K562 (cell line): ENCODE data around the gene PPARD. TPM values are rescaled to one million over a fixed set of nuclear protein-coding genes. Genes with fewer than 3 reads are reported as not detected.

ENCODE experiments used
- ATF1 ChIP-seq, 2 experiments: fragments of 450-650 bp in 1 of 2; IDR thresholded peaks; 2 replicates each; pipeline ENCODE4 v1.6.1; 2016; ENCODE audit warnings: missing compliant biosample characterization in 1 of 2, missing genetic modification characterization in 1 of 2
- FOXM1 ChIP-seq, 2 experiments: fragments of 450-650 bp in 1 of 2; sonication (generic) in 1 of 2; formaldehyde crosslinking in 1 of 2; IDR thresholded peaks; 2 replicates each; pipeline versions ENCODE4 v1.6.1 to v1.9.0; 2017 to 2022; ENCODE audit warnings: low read depth in 2 of 2, mild to moderate bottlenecking in 2 of 2, missing genetic modification reagents in 1 of 2, moderate library complexity in 1 of 2
- GTF2E2 ChIP-seq: fragments of 200-800 bp; sonication (Bioruptor generic); IDR thresholded peaks from 2 replicates; pipeline ENCODE4 v1.6.1; 2016; ENCODE audit warnings: missing genetic modification characterization, missing compliant biosample characterization
- HDAC1 ChIP-seq, 2 experiments: fragments of 450-650 bp; IDR thresholded peaks; 2 replicates each; pipeline ENCODE4 v1.6.1; 2016 to 2017; ENCODE audit warnings: inconsistent platforms in 1 of 2, mild to moderate bottlenecking in 1 of 2, moderate library complexity in 1 of 2
- HNRNPK ChIP-seq: fragments of 200-400 bp; formaldehyde crosslinking; IDR thresholded peaks from one replicate; pipeline ENCODE4 v1.6.1; 2018; ENCODE audit warnings: mild to moderate bottlenecking, low read depth, low read length; ENCODE audit not compliant: poor library complexity, severe bottlenecking
- JUN ChIP-seq, 2 experiments: sonication (generic) in 1 of 2; formaldehyde crosslinking in 1 of 2; IDR thresholded peaks; 2 replicates each; pipeline versions ENCODE4 v1.6.1 to v1.8.0; 2012 to 2022; ENCODE audit warnings: borderline replicate concordance in 2 of 2, mild to moderate bottlenecking in 2 of 2, improper control_type of control experiment in 1 of 2, low read depth in 1 of 2, low read length in 1 of 2, missing genetic modification reagents in 1 of 2
- KDM2B ChIP-seq: fragments of 250-450 bp; sonication (Bioruptor Pico); IDR thresholded peaks from 2 replicates; pipeline ENCODE4 v1.8.0; 2021; ENCODE audit warnings: mild to moderate bottlenecking, moderate library complexity
- MAZ ChIP-seq, 2 experiments: fragments of 450-650 bp in 1 of 2; sonication (generic) in 1 of 2; formaldehyde crosslinking; IDR thresholded peaks in 1 of 2; conservative IDR thresholded peaks in 1 of 2; 2 replicates each; pipeline versions ENCODE4 v1.4.0 to v1.5.0; 2020; ENCODE audit warnings: mild to moderate bottlenecking in 1 of 2, missing genetic modification reagents in 1 of 2
- MYNN ChIP-seq, 2 experiments: sonication (generic); formaldehyde crosslinking in 1 of 2; IDR thresholded peaks; 2 replicates each; pipeline versions ENCODE4 v1.5.0 to v1.6.1; 2016 to 2020; ENCODE audit warnings: antibody characterized with exemption in 1 of 2, missing genetic modification reagents in 1 of 2
- NFATC3 ChIP-seq: fragments of 450-650 bp; IDR thresholded peaks from 2 replicates; pipeline ENCODE4 v1.6.1; 2017; ENCODE audit warnings: mild to moderate bottlenecking
- SAFB2 ChIP-seq: fragments of 200-400 bp; formaldehyde crosslinking; IDR thresholded peaks from 2 replicates; pipeline ENCODE4 v1.6.1; 2018; ENCODE audit warnings: borderline replicate concordance, low read length, low read depth, moderate library complexity; ENCODE audit not compliant: severe bottlenecking
- SFPQ ChIP-seq: fragments of 200-400 bp; formaldehyde crosslinking; IDR thresholded peaks from 2 replicates; pipeline ENCODE4 v1.6.1; 2017; ENCODE audit warnings: mild to moderate bottlenecking, low read depth, low read length, moderate library complexity
- SMARCE1 ChIP-seq: fragments of 450-650 bp; IDR thresholded peaks from 2 replicates; pipeline ENCODE4 v1.7.1; 2016; ENCODE audit warnings: mild to moderate bottlenecking
- ZNF311 ChIP-seq: fragments of 250-450 bp; sonication (Bioruptor Pico); IDR thresholded peaks from 2 replicates; pipeline ENCODE4 v1.4.0; 2020; ENCODE audit warnings: mild to moderate bottlenecking, moderate library complexity
- ZNF431 ChIP-seq: sonication (generic); formaldehyde crosslinking; IDR thresholded peaks from 2 replicates; pipeline ENCODE4 v1.8.0; 2022; ENCODE audit warnings: mild to moderate bottlenecking, missing genetic modification reagents
- polyA plus RNA-seq, 8 experiments: library from polyadenylated mRNA; depleted of rRNA in 4 of 8; stranded (reverse) in 5 of 8; unstranded in 3 of 8; fragments of >200 nt; fragmentation: Nextera tagmentation in 2 of 8; fragmentation: Illumina TruSeq in 1 of 8; extraction: Ambion mirVana in 2 of 8; extraction: Trizol in 1 of 8; gene quantifications; 2 replicates each; pipeline versions ENCODE4 v1.2.1 to v1.2.3, GENCODE V29; 2011 to 2014; ENCODE audit warnings: inconsistent platforms in 1 of 8, missing spikeins in 1 of 8
- total RNA-seq, 7 experiments: library from RNA; depleted of rRNA in 6 of 7; stranded (reverse); fragments of >200 nt in 6 of 7; fragmentation: Illumina TruSeq in 2 of 7; extraction: Trizol in 2 of 7; gene quantifications; 2 replicates each; pipeline versions ENCODE4 v1.2.1 to v1.2.3, GENCODE V29; 2011 to 2021; ENCODE audit warnings: low replicate concordance in 1 of 7
- TF ChIP-seq, protein P1 (sequence below): fragments of 250-450 bp; sonication (Bioruptor Pico); IDR thresholded peaks from 2 replicates; pipeline ENCODE4 v1.5.0; 2021; ENCODE audit warnings: mild to moderate bottlenecking, moderate library complexity
- TF ChIP-seq, protein P2 (sequence below): fragments of 250-450 bp; sonication (Bioruptor Pico); IDR thresholded peaks from 2 replicates; pipeline ENCODE4 v1.5.0; 2021
- TF ChIP-seq, protein P3 (sequence below): fragments of 450-650 bp; conservative IDR thresholded peaks from 2 replicates; pipeline ENCODE4 v1.6.1; 2016; ENCODE audit warnings: missing genetic modification characterization, low read depth, mild to moderate bottlenecking, missing compliant biosample characterization, moderate library complexity

PPARD gene
- total and polyA plus RNA-seq, 9 of the 15 experiments (the other 6 are each of a cell fraction or from before 2014, with no cell fraction given) = 0.14 to 13.2 (median 3.8) TPM

- no peak for TF ChIP-seq SFPQ
- no peak for TF ChIP-seq ZNF311 (CRISPR knock-in tag)
- TF ChIP-seq SAFB2 = no peak
- TF ChIP-seq ZNF431 (CRISPR knock-in tag) = peak; percentile 34; the same call in 1 of the 2 replicates
- TF ChIP-seq, protein P1, sequence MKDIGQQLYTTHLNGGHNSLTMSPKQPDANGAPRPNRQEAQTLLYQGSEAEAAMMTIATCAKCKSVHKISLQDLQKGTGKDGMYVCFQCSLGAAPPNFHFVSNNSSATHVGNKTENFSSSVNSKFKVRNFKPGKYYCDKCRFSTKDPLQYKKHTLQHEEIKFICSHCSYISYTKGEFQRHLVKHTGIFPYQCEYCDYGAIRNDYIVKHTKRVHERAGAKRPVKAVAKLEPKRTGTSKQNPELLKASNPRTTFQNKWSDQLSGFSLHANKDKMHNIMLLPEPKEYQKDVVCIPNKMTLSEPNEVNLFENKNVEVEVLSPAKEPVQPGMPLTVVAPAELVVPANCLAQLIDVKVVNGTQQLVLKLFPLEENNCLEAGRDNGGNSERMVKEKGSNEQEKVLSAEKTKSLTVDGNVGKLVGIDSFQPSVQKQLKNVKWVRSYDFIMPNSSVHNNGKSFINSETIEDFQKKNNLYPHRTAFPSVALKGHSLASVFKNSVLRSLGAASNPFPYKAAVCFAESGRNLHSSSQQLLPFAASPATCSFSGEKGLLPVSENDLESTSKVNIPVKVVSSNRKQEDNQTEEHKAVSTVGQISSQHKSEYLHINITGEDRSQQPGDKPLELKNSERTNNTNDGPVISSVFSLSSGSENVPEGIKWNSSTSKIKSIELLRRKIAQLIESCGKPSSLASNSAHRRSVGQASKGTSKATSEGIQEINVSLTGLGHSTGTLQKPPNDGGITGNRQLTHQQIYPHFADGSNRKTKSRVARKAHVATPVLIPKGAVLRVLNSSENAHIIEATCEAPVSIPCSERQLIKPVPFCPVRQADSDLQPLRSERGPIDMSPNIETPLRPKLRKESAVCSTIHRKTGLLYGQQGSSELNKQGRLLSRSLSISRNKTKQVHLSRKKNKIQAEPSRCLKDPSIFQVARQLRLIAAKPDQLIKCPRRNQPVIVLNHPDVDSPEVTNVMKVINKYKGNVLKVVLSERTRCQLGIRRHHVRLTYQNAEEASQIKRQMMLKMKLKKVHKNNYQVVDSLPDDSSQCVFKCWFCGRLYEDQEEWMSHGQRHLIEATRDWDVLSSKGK (CRISPR knock-in tag) = no peak
- peak; percentile 27 for TF ChIP-seq HNRNPK
- no peak for TF ChIP-seq ATF1 (CRISPR knock-in tag; IDR thresholded peaks at IDR 0.05)
- TF ChIP-seq ATF1 (tag; IDR thresholded peaks at IDR 0.05) = peak; percentile 96
- TF ChIP-seq GTF2E2 = no peak
- TF ChIP-seq HDAC1 (IDR thresholded peaks at IDR 0.05) = peak in 1 of 2 experiments; percentile 11; a peak in 1 of 4 replicates
- no peak for TF ChIP-seq FOXM1 (IDR thresholded peaks at IDR 0.05; ENCODE audit: low read depth)
- no peak for TF ChIP-seq FOXM1 (CRISPR knock-in tag; IDR thresholded peaks at IDR 0.05; ENCODE audit: low read depth)
- TF ChIP-seq, protein P2, sequence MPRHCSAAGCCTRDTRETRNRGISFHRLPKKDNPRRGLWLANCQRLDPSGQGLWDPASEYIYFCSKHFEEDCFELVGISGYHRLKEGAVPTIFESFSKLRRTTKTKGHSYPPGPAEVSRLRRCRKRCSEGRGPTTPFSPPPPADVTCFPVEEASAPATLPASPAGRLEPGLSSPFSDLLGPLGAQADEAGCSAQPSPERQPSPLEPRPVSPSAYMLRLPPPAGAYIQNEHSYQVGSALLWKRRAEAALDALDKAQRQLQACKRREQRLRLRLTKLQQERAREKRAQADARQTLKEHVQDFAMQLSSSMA = no peak
- TF ChIP-seq KDM2B = peak; percentile 86; the same call in 1 of the 2 replicates
- 0 out of 2 replicates have a peak, but pooled peaks have one; percentile 58 for TF ChIP-seq MYNN (IDR thresholded peaks at IDR 0.05)
- no peak for TF ChIP-seq MYNN (CRISPR knock-in tag; IDR thresholded peaks at IDR 0.05)
- TF ChIP-seq NFATC3 = no peak
- TF ChIP-seq JUN (IDR thresholded peaks at IDR 0.05; ENCODE audit: borderline replicate concordance, low read depth, low read length) = no peak; the same call in 1 of the 2 replicates
- TF ChIP-seq JUN (CRISPR knock-in tag; IDR thresholded peaks at IDR 0.05; ENCODE audit: borderline replicate concordance) = 0 out of 2 replicates have a peak, but pooled peaks have one; percentile 34
- peak; percentile 90 to 95 for TF ChIP-seq MAZ (CRISPR knock-in tag; conservative IDR thresholded peaks at IDR 0.05 in 1 of 2, IDR thresholded peaks at IDR 0.05 in 1 of 2)
- no peak for TF ChIP-seq SMARCE1
- TF ChIP-seq, protein P3, sequence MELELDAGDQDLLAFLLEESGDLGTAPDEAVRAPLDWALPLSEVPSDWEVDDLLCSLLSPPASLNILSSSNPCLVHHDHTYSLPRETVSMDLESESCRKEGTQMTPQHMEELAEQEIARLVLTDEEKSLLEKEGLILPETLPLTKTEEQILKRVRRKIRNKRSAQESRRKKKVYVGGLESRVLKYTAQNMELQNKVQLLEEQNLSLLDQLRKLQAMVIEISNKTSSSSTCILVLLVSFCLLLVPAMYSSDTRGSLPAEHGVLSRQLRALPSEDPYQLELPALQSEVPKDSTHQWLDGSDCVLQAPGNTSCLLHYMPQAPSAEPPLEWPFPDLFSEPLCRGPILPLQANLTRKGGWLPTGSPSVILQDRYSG (tag) = no peak
These were observed at the start of gene PPARD (continued) for GRCh38 chr6:35342258-35343091.
